GM21825 (cell line): ENCODE measurements around the gene NLRC3.

Experiments
- ATAC-seq: cut with Tn5 transposase; IDR thresholded peaks from one replicate; pipeline ENCODE4 v1.9.1; 2021; ENCODE audit warnings: mild to moderate bottlenecking, moderate library complexity; ENCODE audit not compliant: unreplicated experiment

NLRC3 gene

GRCh38 chr16:3597676-3598075, 20.5 kb upstream of the NLRC3 start:
- ATAC-seq = no peak

- no peak for ATAC-seq
Measured at GRCh38 chr16:3597226-3597625, 20.0 kb upstream of the NLRC3 start.

GRCh38 chr16:3596101-3596861, 19.1 kb upstream of the NLRC3 start:
- ATAC-seq = no peak

- no peak for ATAC-seq
Measured at GRCh38 chr16:3595521-3596021, 18.4 kb upstream of the NLRC3 start.

- no peak for ATAC-seq
Measured at GRCh38 chr16:3595110-3595486, 17.9 kb upstream of the NLRC3 start.

- ATAC-seq = no peak
Measured at GRCh38 chr16:3594316-3595109, 17.3 kb upstream of the NLRC3 start.

- ATAC-seq = no peak
Measured at GRCh38 chr16:3592559-3592958, 15.4 kb upstream of the NLRC3 start.

GRCh38 chr16:3591991-3592390, 14.8 kb upstream of the NLRC3 start:
- ATAC-seq = no peak

GRCh38 chr16:3591436-3591803, 14.2 kb upstream of the NLRC3 start:
- no peak for ATAC-seq

GRCh38 chr16:3590736-3591435, 13.7 kb upstream of the NLRC3 start:
- no peak for ATAC-seq

- no peak for ATAC-seq
Measured at GRCh38 chr16:3589991-3590701, 12.9 kb upstream of the NLRC3 start.

- ATAC-seq = no peak
Measured at GRCh38 chr16:3589441-3589921, 12.3 kb upstream of the NLRC3 start.

GRCh38 chr16:3589001-3589400, 11.8 kb upstream of the NLRC3 start:
- ATAC-seq = no peak

GRCh38 chr16:3587547-3588110, 10.4 kb upstream of the NLRC3 start:
- ATAC-seq = peak; percentile 58

- no peak for ATAC-seq
Measured at GRCh38 chr16:3584412-3584811, 7.2 kb upstream of the NLRC3 start.

- ATAC-seq = no peak
Measured at GRCh38 chr16:3583303-3584038, 6.3 kb upstream of the NLRC3 start.

- no peak for ATAC-seq
Measured at GRCh38 chr16:3582276-3583165, 5.3 kb upstream of the NLRC3 start.

GRCh38 chr16:3581392-3581791, 4.2 kb upstream of the NLRC3 start:
- ATAC-seq = no peak

- ATAC-seq = no peak
Measured at GRCh38 chr16:3580686-3581085, 3.5 kb upstream of the NLRC3 start.
